Pancreas (tissue), 10 donors: ENCODE measurements around the gene OGFR. TPM values are rescaled to one million over a fixed set of nuclear protein-coding genes. Genes with fewer than 3 reads are reported as not detected.

Experiments used
- ATAC-seq, 4 donors: fragments of 200-7000 bp; cut with Tn5 transposase; one replicate each; pipeline versions ENCODE4 v1.8.0 to v1.9.1; 2020; ENCODE audit warnings: mild to moderate bottlenecking in 4 of 4, moderate library complexity in 4 of 4
- DNase-seq, 6 donors: peaks; one replicate each; pipeline ENCODE4 v3.0.0-alpha.2; 2020
- FAIRE-seq: peaks from 2 replicates; lab custom pipeline; 2012; peaks lifted over from hg19 to GRCh38; lab: Jason Lieb, UNC
- H3K27ac ChIP-seq, 4 donors: fragments of 200-600 bp; sonication (generic); 1 replicate in 3 of 4; 2 replicates in 1 of 4; pipeline versions ENCODE4 v1.5.0 to v1.8.0; 2020
- H3K27me3 ChIP-seq, 4 donors: fragments of 200-600 bp; one replicate each; pipeline ENCODE4 v1.8.0; 2021
- H3K36me3 ChIP-seq, 3 donors: fragments of 200-600 bp; sonication (generic) in 1 of 3; one replicate each; pipeline versions ENCODE4 v1.5.0 to v1.8.0; 2020 to 2021
- H3K4me1 ChIP-seq, 3 donors: fragments of 200-600 bp; one replicate each; pipeline ENCODE4 v1.8.0; 2021
- H3K4me3 ChIP-seq, 4 donors: fragments of 200-600 bp; sonication (generic) in 2 of 4; one replicate each; pipeline versions ENCODE4 v1.5.0 to v1.8.0; 2020 to 2021
- H3K9me3 ChIP-seq, 4 donors: fragments of 200-600 bp; one replicate each; pipeline ENCODE4 v1.8.0; 2021
- CTCF ChIP-seq, 4 donors: fragments of 200-600 bp; sonication (generic) in 3 of 4; IDR thresholded peaks; one replicate each; pipeline versions ENCODE4 v1.5.0 to v1.8.0; 2021; ENCODE audit warnings: antibody characterized with exemption in 4 of 4
- WGBS, 2 donors: extraction: QIAGEN DNeasy Blood & Tissue Kit; methylation state at CpG; one replicate each; pipeline ENCODE4 v1.1.7; 2013; 5-methylcytosine and 5-hydroxymethylcytosine counted together
- intact Hi-C, 3 donors: fragments of 100-400 bp; cut with DNase I; formaldehyde crosslinking; loops; one replicate each; pipeline versions ENCODE4 v1.11.1 to v1.14.2; 2022
- polyA plus RNA-seq, 2 donors: library from polyadenylated mRNA; stranded (reverse); fragments of 200-250 nt; gene quantifications; one replicate each; pipeline ENCODE4 v1.2.3, GENCODE V29; 2013
- total RNA-seq, 6 donors: library from RNA; stranded (reverse); fragmentation: NEBNext Ultra II Directional in 4 of 6; extraction: Animal tissue kit (Norgen Biotek cat#: 25700) in 4 of 6; gene quantifications; one replicate each; pipeline versions ENCODE4 v1.2.1 to v1.2.4, GENCODE V29; 2021 to 2023
- donor health status: healthy with polysubstance abuse.
- donor health status: DM: no; HTN: no; CAD: no; lungs with moderate emphysema.
- donor health status: DM: no; HTN: no; CAD: no.
- donor health status: control.
- donor health status: control.
- donor health status: Bipolar disorder and iron deficiency.
- donor health status: DM: yes; HTN: yes; CAD: no.
- donor health status: DM: no; HTN: no; CAD: no.
- donor health status: DM: no; HTN: no; CAD: no.
- donor health status: DM: yes; HTN: yes; CAD: no.

The OGFR gene
- total RNA-seq (10 to 100 TPM; 18.1 to 25.4 (median 21.0) TPM), polyA plus RNA-seq (10 to 100 TPM; 50.8 to 79.5 TPM)

GRCh38 chr20:62804627-62805154 lies at the start of gene OGFR:
Gene OGFR (plus strand): TSS chr20:62804835. CDS start chr20:62804860, 25 bp downstream.
- no peak for TF ChIP-seq CTCF (IDR thresholded peaks at IDR 0.05)
- peak in 3 of 6 donors; percentile 53 to 85 (median 65) for DNase-seq
- H3K27ac ChIP-seq: peak within 1 kb of the TSS in 3 of 4 donors; percentile 42 to 71 (median 70)
- no peaks in the 10 kb centered on the region for H3K9me3 ChIP-seq
- intact Hi-C loops: loop anchor here in 1 of 3 donors (5.0 kb wide), 1 partner anchor 132 kb away; no protein-coding TSS in a partner anchor
- ATAC-seq: peak; percentile 41 to 71 (median 59)
- H3K4me1 ChIP-seq: peaks cover 7 to 11% (median 9%) of the 10 kb centered on the region in 3 donors
- no peak for FAIRE-seq
- 1 to 3% methylated on average over 7 to 66 of the region's 77 CpGs for WGBS, 2 donors
- peak within 1 kb of the TSS; percentile 94 to 98 (median 98) for H3K4me3 ChIP-seq
- H3K27me3 ChIP-seq: no peaks in the 10 kb centered on the region
- peaks cover 0 to 24% (median 4%) of the 10 kb centered on the region in 3 donors for H3K36me3 ChIP-seq

DNA sequence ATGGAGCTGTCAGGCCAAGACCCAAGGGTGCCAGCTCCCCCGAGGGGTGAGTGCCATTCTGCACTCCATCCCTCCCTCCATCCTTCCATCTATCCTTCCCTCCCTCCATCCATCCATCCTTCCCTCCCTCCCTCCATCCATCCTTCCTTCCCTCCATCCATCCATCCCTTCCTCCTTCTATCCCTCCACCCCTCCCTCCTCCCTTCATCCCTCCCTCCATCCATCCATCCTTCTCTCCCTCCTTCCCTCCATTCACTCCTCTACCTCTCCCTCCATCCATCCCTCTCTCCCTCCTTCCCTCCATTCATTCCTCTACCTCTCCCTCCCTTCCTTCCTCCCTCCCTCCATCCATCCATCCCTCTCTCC lies 49.7 kb upstream of the OGFR start:
- WGBS, 2 donors: 43 to 57% methylated on average over 1 of the region's 1 CpG
- H3K27ac ChIP-seq: no peak overlapping the region
- no peaks in the 10 kb centered on the region for H3K9me3 ChIP-seq
- FAIRE-seq (no peak), DNase-seq (no peak), ATAC-seq (no peak)
- no peaks in the 10 kb centered on the region for H3K27me3 ChIP-seq
- TF ChIP-seq CTCF (IDR thresholded peaks at IDR 0.05): no peak
- intact Hi-C loops: no loop called here
- no peaks in the 10 kb centered on the region for H3K4me1 ChIP-seq
- H3K4me3 ChIP-seq: no peak overlapping the region
- H3K36me3 ChIP-seq: no peaks in the 10 kb centered on the region

GRCh38 chr20:62755817-62756724 lies 48.6 kb upstream of the OGFR start:
- WGBS, 2 donors: 30 to 35% methylated on average over 10 of the region's 10 CpGs
- Histone ChIP-seq H3K27me3 (no peaks in the 10 kb centered on the region), H3K4me3 (no peak overlapping the region), H3K9me3 (no peaks in the 10 kb centered on the region), H3K4me1 (no peaks in the 10 kb centered on the region), H3K36me3 (no peaks in the 10 kb centered on the region), H3K27ac (no peak overlapping the region)
- DNase-seq: peak in 2 of 6 donors; percentile 29 to 50
- intact Hi-C loops: no loop called here
- ATAC-seq: peak in 2 of 4 donors; percentile 12 to 45
- FAIRE-seq: no peak
- TF ChIP-seq CTCF (IDR thresholded peaks at IDR 0.05): no peak

DNA sequence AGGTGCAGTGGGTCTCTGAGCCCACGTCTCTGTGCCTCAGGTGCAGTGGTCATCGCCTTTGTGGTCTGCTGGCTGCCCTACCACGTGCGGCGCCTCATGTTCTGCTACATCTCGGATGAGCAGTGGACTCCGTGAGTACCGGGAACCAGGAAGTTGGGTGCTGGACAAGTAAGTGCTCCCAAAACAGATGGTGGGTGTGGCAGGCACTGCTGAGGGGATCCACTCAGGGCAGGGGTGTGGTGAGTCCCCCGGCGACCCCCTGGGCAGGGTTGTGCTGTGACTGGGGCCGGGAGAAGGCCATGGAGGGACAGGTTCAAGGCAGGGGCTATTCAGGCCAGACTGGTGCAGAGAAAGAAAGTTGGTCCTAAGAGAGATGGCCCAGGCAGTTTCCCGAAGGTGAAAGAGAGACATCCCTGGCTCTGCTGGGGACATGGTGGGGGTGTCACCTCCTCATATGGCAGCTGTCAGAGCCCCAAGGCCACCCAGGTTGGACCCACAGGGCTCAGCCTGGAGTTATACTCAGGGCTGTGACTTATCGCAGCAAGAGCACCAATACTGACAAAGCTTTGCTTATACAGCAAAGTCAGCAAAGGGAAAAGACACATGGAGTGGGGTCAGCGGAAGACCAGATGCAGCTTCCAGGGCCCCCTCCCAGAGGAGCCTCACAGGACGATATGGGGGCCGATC lies 46.3 kb upstream of the OGFR start:
- intact Hi-C loops: no loop called here
- DNase-seq (peak in 2 of 6 donors; percentile 15 to 23), ATAC-seq (no peak), FAIRE-seq (no peak)
- Histone ChIP-seq H3K27me3 (no peaks in the 10 kb centered on the region), H3K9me3 (no peaks in the 10 kb centered on the region), H3K4me3 (no peak overlapping the region), H3K4me1 (no peaks in the 10 kb centered on the region), H3K36me3 (no peaks in the 10 kb centered on the region), H3K27ac (no peak overlapping the region)
- WGBS, 2 donors: 51 to 62% methylated on average over 14 to 16 of the region's 16 CpGs
- no peak for TF ChIP-seq CTCF (IDR thresholded peaks at IDR 0.05)
